Mammary epithelial cell (primary cell): ENCODE results near the gene INHBB.
"Not testable (repeated sequence)": the region's sequence is repeated elsewhere in the genome, so short reads cannot be mapped to it uniquely, and the experiment has no call there.

Experiments
- CTCF ChIP-seq, 2 donors: IDR thresholded peaks in 1 of 2; conservative IDR thresholded peaks in 1 of 2; 2 replicates each; pipeline ENCODE4 v1.5.1; 2011 to 2012; ENCODE audit warnings: inconsistent platforms in 2 of 2, low read length in 2 of 2, mild to moderate bottlenecking in 2 of 2, control low read depth in 1 of 2, low read depth in 1 of 2; ENCODE audit not compliant: insufficient read depth in 1 of 2; ENCODE audit errors: extremely low read depth in 1 of 2
- EZH2 ChIP-seq: IDR thresholded peaks from 2 replicates; pipeline ENCODE4 v1.6.1; 2012; ENCODE audit warnings: low read length, inconsistent platforms, borderline replicate concordance

- not testable (repeated sequence) for TF ChIP-seq CTCF (conservative IDR thresholded peaks at IDR 0.05 in 1 of 2, IDR thresholded peaks at IDR 0.05 in 1 of 2; ENCODE audit: extremely low read depth in 1 of 2, insufficient read depth in 1 of 2, low read depth in 1 of 2, low read length in 2 of 2); EZH2
Observed at GRCh38 chr2:120310841-120311240, 35.1 kb upstream of the INHBB start.
